OCI-LY1 (cell line): Measurements from ENCODE around the gene MRPL33.

ENCODE experiments used
- H2AFZ ChIP-seq: fragments of 200-600 bp; sonication (generic), shearing (Covaris generic); 2 replicates; pipeline ENCODE4 v1.6.0; 2014; ENCODE audit warnings: antibody characterized with exemption, mild to moderate bottlenecking, low read length
- H3F3A ChIP-seq: fragments of 200-600 bp; sonication (generic), shearing (Covaris generic); 2 replicates; pipeline ENCODE4 v1.6.0; 2014; ENCODE audit warnings: mild to moderate bottlenecking, antibody characterized with exemption, low read length, moderate library complexity; ENCODE audit not compliant: insufficient read depth
- H3K27ac ChIP-seq: fragments of 200-600 bp; sonication (generic); 2 replicates; pipeline ENCODE4 v1.5.1; 2014; ENCODE audit warnings: low read length, mixed run types, mild to moderate bottlenecking, low read depth; ENCODE audit not compliant: poor library complexity, severe bottlenecking
- H3K27me3 ChIP-seq: fragments of 200-600 bp; sonication (generic); 2 replicates; pipeline ENCODE4 v1.6.0; 2014; ENCODE audit warnings: antibody characterized with exemption, mild to moderate bottlenecking, low read length, moderate library complexity; ENCODE audit not compliant: insufficient read depth
- H3K36me3 ChIP-seq: fragments of 200-600 bp; sonication (generic); 2 replicates; pipeline ENCODE4 v1.6.1; 2014; ENCODE audit warnings: mild to moderate bottlenecking, antibody characterized with exemption, low read length, moderate library complexity, mixed read lengths; ENCODE audit not compliant: insufficient read depth
- H3K4me1 ChIP-seq: fragments of 200-600 bp; sonication (generic); 2 replicates; pipeline ENCODE4 v1.5.1; 2014; ENCODE audit warnings: mild to moderate bottlenecking, low read length, moderate library complexity; ENCODE audit not compliant: insufficient read depth, severe bottlenecking
- H3K4me2 ChIP-seq: fragments of 200-600 bp; sonication (generic), shearing (Covaris generic); 2 replicates; pipeline ENCODE4 v1.6.1; 2014; ENCODE audit warnings: low read length
- H3K4me3 ChIP-seq: fragments of 200-600 bp; sonication (generic); 2 replicates; pipeline ENCODE4 v1.5.1; 2014; ENCODE audit warnings: low read length, low read depth, mild to moderate bottlenecking, mixed read lengths; ENCODE audit not compliant: poor library complexity, severe bottlenecking
- H3K79me2 ChIP-seq: fragments of 200-600 bp; shearing (Covaris generic); 2 replicates; pipeline ENCODE4 v1.6.1; 2016; ENCODE audit warnings: mixed run types, low read length, mixed read lengths; ENCODE audit not compliant: insufficient read depth
- H3K9ac ChIP-seq: fragments of 200-600 bp; sonication (generic), shearing (Covaris generic); 2 replicates; pipeline ENCODE4 v1.6.1; 2014; ENCODE audit warnings: mild to moderate bottlenecking, low read length, mixed read lengths
- H3K9me2 ChIP-seq: fragments of 200-600 bp; sonication (generic), shearing (Covaris generic); 2 replicates; pipeline ENCODE4 v1.6.1; 2014; ENCODE audit warnings: low read depth, mild to moderate bottlenecking, low read length, mixed read lengths
- H3K9me3 ChIP-seq: fragments of 200-600 bp; shearing (Covaris generic); 2 replicates; pipeline ENCODE4 v1.6.1; 2014; ENCODE audit warnings: low read length, mixed read lengths
- H4K20me1 ChIP-seq: fragments of 200-600 bp; sonication (generic), shearing (Covaris generic); 2 replicates; pipeline ENCODE4 v1.6.0; 2016; ENCODE audit warnings: mild to moderate bottlenecking, low read length; ENCODE audit not compliant: insufficient read depth
- EZH2 ChIP-seq: fragments of 200-600 bp; sonication (generic), shearing (Covaris generic); IDR thresholded peaks from 2 replicates; pipeline ENCODE4 v1.8.0; 2017; ENCODE audit warnings: borderline replicate concordance, mixed run types, mild to moderate bottlenecking, antibody characterized with exemption, low read length, moderate library complexity, mixed read lengths
- TF ChIP-seq, protein P1 (sequence below): fragments of 200-600 bp; sonication (generic), shearing (Covaris generic); IDR thresholded peaks from 2 replicates; pipeline ENCODE4 v1.5.1; 2017; ENCODE audit warnings: mild to moderate bottlenecking, antibody characterized with exemption, low read length, moderate library complexity, mixed read lengths

The MRPL33 gene

DNA sequence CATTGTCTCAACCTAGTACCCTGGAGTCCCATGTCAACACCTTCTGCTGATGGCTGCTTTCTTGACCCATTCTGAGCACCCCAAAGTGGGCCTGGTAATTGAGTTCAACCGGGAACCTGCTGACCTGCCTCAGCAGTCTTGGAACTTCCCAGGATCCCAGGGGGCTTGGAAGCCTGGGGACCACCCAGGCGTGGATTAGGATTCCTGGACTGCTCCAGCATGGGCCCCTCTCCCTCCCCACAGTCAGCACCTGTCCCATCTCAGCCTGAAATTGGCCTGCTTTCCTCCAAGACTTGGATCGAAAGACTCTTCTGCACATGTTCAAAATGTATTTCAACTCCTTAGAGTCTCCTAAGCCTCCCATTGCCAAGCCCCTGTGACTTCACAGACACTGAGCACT, 15.4 kb upstream of the MRPL33 start:
- no peaks in the 10 kb centered on the region for H3K27me3 ChIP-seq
- no peaks in the 10 kb centered on the region for H4K20me1 ChIP-seq
- H3K4me2 ChIP-seq, result no peak overlapping the region
- no peaks in the 10 kb centered on the region for H3K9me2 ChIP-seq
- H3K9me3 ChIP-seq, result no peaks in the 10 kb centered on the region
- no peaks in the 10 kb centered on the region for H3F3A ChIP-seq
- no peak overlapping the region for H3K4me3 ChIP-seq
- no peak overlapping the region for H2AFZ ChIP-seq
- H3K4me1 ChIP-seq, result peaks cover 10% of the 10 kb centered on the region
- no peaks in the 10 kb centered on the region for H3K79me2 ChIP-seq
- H3K27ac ChIP-seq, result no peak overlapping the region
- no peak overlapping the region for H3K9ac ChIP-seq
- TF ChIP-seq, protein P1, sequence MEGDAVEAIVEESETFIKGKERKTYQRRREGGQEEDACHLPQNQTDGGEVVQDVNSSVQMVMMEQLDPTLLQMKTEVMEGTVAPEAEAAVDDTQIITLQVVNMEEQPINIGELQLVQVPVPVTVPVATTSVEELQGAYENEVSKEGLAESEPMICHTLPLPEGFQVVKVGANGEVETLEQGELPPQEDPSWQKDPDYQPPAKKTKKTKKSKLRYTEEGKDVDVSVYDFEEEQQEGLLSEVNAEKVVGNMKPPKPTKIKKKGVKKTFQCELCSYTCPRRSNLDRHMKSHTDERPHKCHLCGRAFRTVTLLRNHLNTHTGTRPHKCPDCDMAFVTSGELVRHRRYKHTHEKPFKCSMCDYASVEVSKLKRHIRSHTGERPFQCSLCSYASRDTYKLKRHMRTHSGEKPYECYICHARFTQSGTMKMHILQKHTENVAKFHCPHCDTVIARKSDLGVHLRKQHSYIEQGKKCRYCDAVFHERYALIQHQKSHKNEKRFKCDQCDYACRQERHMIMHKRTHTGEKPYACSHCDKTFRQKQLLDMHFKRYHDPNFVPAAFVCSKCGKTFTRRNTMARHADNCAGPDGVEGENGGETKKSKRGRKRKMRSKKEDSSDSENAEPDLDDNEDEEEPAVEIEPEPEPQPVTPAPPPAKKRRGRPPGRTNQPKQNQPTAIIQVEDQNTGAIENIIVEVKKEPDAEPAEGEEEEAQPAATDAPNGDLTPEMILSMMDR, result no peak
- TF ChIP-seq EZH2, result no peak
- no peaks in the 10 kb centered on the region for H3K36me3 ChIP-seq

DNA sequence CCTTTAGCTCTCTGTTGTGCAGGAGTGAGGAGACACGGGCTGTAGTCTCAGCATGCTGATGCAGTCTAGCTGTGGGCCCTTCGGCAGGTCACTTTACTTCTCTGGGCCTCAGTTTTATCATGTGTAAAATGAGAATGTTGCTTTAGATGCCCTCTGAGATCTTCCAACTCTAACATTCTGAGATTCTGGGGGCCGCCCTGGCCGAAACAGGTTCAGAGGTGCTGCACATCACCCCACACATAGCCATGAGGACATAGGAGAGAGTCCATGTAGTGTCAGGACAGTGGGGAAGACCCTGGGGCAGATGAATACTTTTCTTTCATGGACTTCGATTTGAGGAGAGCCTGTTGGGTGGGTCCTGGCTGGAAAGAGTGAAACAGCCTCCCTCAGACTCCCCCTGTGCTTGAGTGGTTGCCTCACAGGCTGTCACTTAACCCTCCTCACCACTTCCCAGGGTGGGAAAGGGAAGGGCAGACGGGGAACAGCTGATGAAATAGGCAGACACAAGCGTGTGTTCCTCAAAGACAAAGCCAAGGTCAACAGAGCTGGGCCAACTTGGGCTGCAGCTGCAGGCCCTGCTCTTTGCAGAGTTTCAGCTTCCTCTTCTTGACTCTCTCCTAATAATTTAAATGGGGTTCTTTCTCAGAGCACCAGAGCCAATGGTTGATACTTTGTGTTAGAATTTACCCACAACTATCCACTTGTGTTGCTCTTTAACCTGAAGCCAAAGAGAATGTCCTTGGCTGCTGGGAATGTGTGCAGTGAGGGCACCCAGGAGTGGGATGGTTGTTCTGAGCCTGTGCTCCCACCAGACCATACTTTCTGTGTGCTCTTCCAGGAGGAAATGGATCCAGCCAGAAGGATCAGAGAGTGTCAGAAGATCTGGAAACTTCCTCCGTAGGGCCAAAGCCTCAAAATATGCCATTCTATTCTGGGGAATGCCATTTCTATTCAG, 14.7 kb upstream of the MRPL33 start:
- no peaks in the 10 kb centered on the region for H3F3A ChIP-seq
- H3K4me2 ChIP-seq, result no peak overlapping the region
- no peaks in the 10 kb centered on the region for H3K27me3 ChIP-seq
- TF ChIP-seq EZH2, result no peak
- TF ChIP-seq, protein P1, result no peak
- no peaks in the 10 kb centered on the region for H3K79me2 ChIP-seq
- peaks cover 10% of the 10 kb centered on the region for H3K4me1 ChIP-seq
- no peak overlapping the region for H3K9ac ChIP-seq
- H3K9me2 ChIP-seq, result no peaks in the 10 kb centered on the region
- H3K27ac ChIP-seq, result no peak overlapping the region
- no peaks in the 10 kb centered on the region for H4K20me1 ChIP-seq
- H3K4me3 ChIP-seq, result no peak overlapping the region
- no peaks in the 10 kb centered on the region for H3K9me3 ChIP-seq
- H2AFZ ChIP-seq, result no peak overlapping the region
- no peaks in the 10 kb centered on the region for H3K36me3 ChIP-seq

DNA sequence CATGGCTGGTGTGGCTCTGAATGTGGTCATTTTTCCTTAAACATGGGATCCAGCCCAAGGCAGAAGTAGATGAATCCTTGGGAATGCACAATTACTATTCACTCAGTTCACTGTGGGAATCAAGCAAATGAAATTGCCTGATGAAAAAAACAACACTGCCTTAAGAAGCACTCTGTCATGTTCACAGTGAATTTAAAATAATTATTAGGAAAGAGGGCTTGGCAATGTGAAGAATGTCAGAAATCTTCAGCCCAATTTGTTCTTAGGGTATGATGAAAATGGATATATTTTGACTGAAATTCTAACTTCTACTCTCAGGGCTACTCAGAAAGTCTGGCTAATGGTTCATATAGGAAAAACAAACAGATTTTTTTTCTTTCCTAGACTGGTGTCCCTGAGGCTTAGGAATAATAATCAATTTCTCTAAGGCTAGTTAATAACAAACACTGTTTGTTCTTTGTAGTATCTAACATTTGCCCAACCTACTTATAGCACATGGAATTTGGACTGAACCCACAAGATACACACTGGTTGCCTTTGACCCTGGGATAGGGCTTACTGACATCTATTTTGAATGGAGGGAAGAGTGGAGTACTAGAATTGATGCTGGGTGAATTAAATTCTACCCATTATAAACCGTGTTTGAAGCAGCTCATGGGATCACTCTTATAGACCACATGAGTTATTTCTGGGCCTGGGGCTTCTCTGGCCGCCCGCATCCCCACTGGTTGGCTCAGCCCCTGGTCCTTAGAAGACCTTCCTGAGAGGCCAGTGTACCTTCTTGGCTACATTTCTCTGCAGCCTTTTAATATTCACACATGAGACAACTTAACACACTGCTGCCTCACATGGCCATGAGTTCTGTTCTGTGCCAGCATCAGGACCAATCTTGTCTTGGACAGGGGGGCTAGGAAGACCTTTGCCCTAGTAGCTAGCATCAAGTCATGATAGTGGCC, 8.3 kb upstream of the MRPL33 start:
- Histone ChIP-seq H3K27me3 (no peaks in the 10 kb centered on the region; the same call in 1 of the 2 replicates), H3F3A (no peaks in the 10 kb centered on the region), H3K4me1 (peaks cover 9% of the 10 kb centered on the region), H3K4me2 (no peak overlapping the region), H3K79me2 (no peaks in the 10 kb centered on the region), H3K27ac (no peak overlapping the region), H3K9ac (no peak overlapping the region), H4K20me1 (no peaks in the 10 kb centered on the region), H3K4me3 (no peak overlapping the region), H3K9me3 (no peaks in the 10 kb centered on the region), H2AFZ (no peak overlapping the region), H3K9me2 (no peaks in the 10 kb centered on the region), H3K36me3 (no peaks in the 10 kb centered on the region)
- TF ChIP-seq, protein P1, result no peak
- TF ChIP-seq EZH2, result no peak
